Naive B cell (primary cell): ENCODE results near the gene XRCC5. TPM values are rescaled to one million over a fixed set of nuclear protein-coding genes. Genes with fewer than 3 reads are reported as not detected.
"Not testable (repeated sequence)": the region's sequence is repeated elsewhere in the genome, so short reads cannot be mapped to it uniquely, and the experiment has no call there.

ENCODE experiments used
- ATAC-seq, 2 donors: fragments of 150-1000 bp; cut with Tn5 transposase; 2 replicates each; pipeline ENCODE4 v1.10.0; 2021; ENCODE audit warnings: low read depth in 2 of 2, mild to moderate bottlenecking in 2 of 2, moderate library complexity in 2 of 2
- DNase-seq: peaks from one replicate; pipeline ENCODE4 v3.0.0; 2022
- H3K27ac Mint-ChIP-seq, 6 donors: one replicate each; pipeline ENCODE4 v1.8.0; 2020 to 2022; ENCODE audit warnings: mild to moderate bottlenecking in 6 of 6, mixed read lengths in 6 of 6, moderate library complexity in 5 of 6, inconsistent platforms in 2 of 6
- H3K27me3 Mint-ChIP-seq, 3 donors: one replicate each; pipeline ENCODE4 v1.8.0; 2021 to 2022; ENCODE audit warnings: mixed read lengths in 3 of 3, mild to moderate bottlenecking in 1 of 3
- H3K36me3 Mint-ChIP-seq, 2 donors: one replicate each; pipeline ENCODE4 v1.8.0; 2020 to 2022; ENCODE audit warnings: mixed read lengths in 2 of 2, inconsistent platforms in 1 of 2, mild to moderate bottlenecking in 1 of 2
- H3K4me1 Mint-ChIP-seq, 3 donors: one replicate each; pipeline ENCODE4 v1.8.0; 2020 to 2022; ENCODE audit warnings: mixed read lengths in 3 of 3, inconsistent platforms in 1 of 3, mild to moderate bottlenecking in 1 of 3, moderate library complexity in 1 of 3
- H3K4me3 Mint-ChIP-seq, 8 donors: one replicate each; pipeline ENCODE4 v1.8.0; 2020 to 2022; ENCODE audit warnings: mild to moderate bottlenecking in 8 of 8, mixed read lengths in 8 of 8, moderate library complexity in 8 of 8, inconsistent platforms in 2 of 8
- H3K9me3 Mint-ChIP-seq, 7 donors: one replicate each; pipeline ENCODE4 v1.8.0; 2020 to 2022; ENCODE audit warnings: mixed read lengths in 7 of 7, mild to moderate bottlenecking in 5 of 7, inconsistent platforms in 2 of 7, moderate library complexity in 1 of 7
- polyA plus RNA-seq, 6 donors: library from polyadenylated mRNA; unstranded; fragments of 300-500 nt; fragmentation: Illumina TruSeq; gene quantifications; one replicate each; pipeline ENCODE4 v1.2.3, GENCODE V29; 2021; ENCODE audit warnings: low read depth in 6 of 6

The XRCC5 gene
- polyA plus RNA-seq, 6 donors from 2014 or later, result 245 to 322 (median 271) TPM

GRCh38 chr2:216078776-216079175 is 30.4 kb upstream of the XRCC5 start:
- Mint-ChIP-seq H3K27me3 (no peaks in the 10 kb centered on the region), H3K36me3 (peaks cover 0 to 5% of the 10 kb centered on the region in 2 donors), H3K4me1 (peaks cover 30 to 47% (median 45%) of the 10 kb centered on the region in 3 donors), H3K9me3 (no peaks in the 10 kb centered on the region), H3K27ac (no peak overlapping the region), H3K4me3 (no peak overlapping the region)
- DNase-seq (no peak), ATAC-seq (no peak)

DNA sequence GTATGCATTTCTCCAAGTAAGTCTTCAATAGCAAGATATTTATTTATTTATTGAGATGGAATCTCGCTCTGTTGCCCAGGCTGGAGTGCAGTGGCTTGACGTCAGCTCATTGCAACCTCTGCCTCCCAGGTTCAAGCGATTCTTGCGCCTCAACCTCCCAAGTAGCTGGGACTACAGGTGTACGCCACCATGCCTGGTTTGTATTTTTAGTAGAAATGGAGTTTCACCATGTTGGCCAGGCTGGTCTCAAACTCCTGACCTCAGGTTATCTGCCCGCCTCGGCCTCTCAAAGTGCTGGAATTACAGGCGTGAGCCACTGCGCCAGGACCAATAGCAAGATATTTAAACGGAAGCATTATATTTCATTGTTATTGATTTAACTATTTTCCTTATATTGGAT is 29.1 kb upstream of the XRCC5 start:
- DNase-seq, H3K27me3 Mint-ChIP-seq, H3K36me3 Mint-ChIP-seq, ATAC-seq, H3K27ac Mint-ChIP-seq, H3K9me3 Mint-ChIP-seq: not testable (repeated sequence)
- Mint-ChIP-seq H3K4me3 (peak overlapping the region in 3 of 8 donors; percentile 29 to 95 (median 47)), H3K4me1 (peaks cover 33 to 49% (median 46%) of the 10 kb centered on the region in 3 donors)

DNA sequence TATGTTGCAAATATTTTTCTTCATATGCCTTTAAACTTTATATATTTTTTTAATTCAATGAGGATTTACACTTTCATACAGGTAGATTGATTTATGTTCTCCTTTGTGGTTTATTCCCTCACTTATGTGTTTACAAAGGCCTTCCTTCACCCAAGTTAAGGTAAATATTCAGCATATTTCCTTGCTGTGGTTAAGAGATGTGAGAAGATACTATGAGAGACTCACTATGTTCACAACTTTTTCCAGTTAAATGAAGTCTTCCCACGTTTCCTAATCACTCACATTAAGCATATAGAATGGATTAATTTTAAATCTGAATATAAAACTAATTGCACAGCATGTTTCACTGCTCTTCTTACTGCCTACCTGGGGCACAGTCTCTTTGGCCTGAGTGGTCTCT is 28.1 kb upstream of the XRCC5 start:
- Mint-ChIP-seq H3K4me3 (peak overlapping the region; percentile 91 to 97 (median 96)), H3K27ac (peak overlapping the region in 5 of 6 donors; percentile 83 to 95 (median 93)), H3K9me3 (no peaks in the 10 kb centered on the region), H3K36me3 (no peaks in the 10 kb centered on the region), H3K27me3 (no peaks in the 10 kb centered on the region), H3K4me1 (peaks cover 38 to 55% (median 45%) of the 10 kb centered on the region in 3 donors)
- ATAC-seq (no peak), DNase-seq (no peak)

- ATAC-seq, result peak; percentile 90
- Mint-ChIP-seq H3K36me3 (no peaks in the 10 kb centered on the region), H3K4me3 (peak within 1 kb of the TSS; percentile 91 to 97 (median 96)), H3K4me1 (peaks cover 38 to 55% (median 47%) of the 10 kb centered on the region in 3 donors), H3K27ac (peak within 1 kb of the TSS; percentile 88 to 97 (median 94)), H3K9me3 (no peaks in the 10 kb centered on the region), H3K27me3 (no peaks in the 10 kb centered on the region)
- DNase-seq, result peak; percentile 63
Observed at GRCh38 chr2:216081487-216082116, 27.5 kb upstream of the XRCC5 start, which contains the start of the genes PECR and TMEM169. PECR (minus strand) TSS chr2:216081809; CDS start chr2:216081741, 68 bp downstream. TMEM169 (plus strand) TSS chr2:216081919; CDS start chr2:216095964, 14,045 bp downstream.

DNA sequence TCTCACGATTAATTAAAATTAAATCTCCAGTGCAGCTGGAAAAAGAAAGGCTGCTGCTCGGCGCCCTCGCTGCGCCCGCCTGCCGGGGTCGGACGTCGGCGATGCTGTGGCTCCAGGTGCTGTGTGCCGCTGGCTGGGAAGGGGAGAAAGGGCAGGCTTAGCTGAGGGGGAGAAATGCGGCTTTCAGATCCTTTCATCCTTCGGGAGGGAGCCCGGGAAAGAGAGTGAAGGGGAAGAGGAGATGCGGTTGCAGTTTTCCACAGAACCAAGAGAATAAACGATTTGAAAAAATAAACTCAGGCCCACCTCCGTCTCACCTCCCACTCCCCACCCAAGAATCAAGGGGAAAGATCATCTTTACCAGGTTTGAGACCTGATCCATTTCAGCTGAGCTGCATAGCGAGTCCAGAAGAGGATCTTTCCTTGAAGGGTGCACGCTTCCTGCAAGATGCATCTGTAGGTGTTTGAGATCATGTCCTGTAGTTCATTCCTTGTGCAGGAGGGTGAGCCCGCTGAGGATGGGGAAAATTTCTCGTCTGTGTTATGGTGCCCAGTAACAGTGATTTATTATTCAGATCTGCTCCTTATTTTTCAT is 26.9 kb upstream of the XRCC5 start:
- peak overlapping the region; percentile 91 to 97 (median 96) for H3K4me3 Mint-ChIP-seq
- H3K36me3 Mint-ChIP-seq, result no peaks in the 10 kb centered on the region
- H3K9me3 Mint-ChIP-seq, result no peaks in the 10 kb centered on the region
- peak overlapping the region; percentile 88 to 97 (median 94) for H3K27ac Mint-ChIP-seq
- no peaks in the 10 kb centered on the region for H3K27me3 Mint-ChIP-seq
- peak in 1 of 2 donors; percentile 12 for ATAC-seq
- peaks cover 38 to 57% (median 52%) of the 10 kb centered on the region in 3 donors for H3K4me1 Mint-ChIP-seq
- no peak for DNase-seq

- Mint-ChIP-seq H3K36me3 (no peaks in the 10 kb centered on the region), H3K4me1 (peaks cover 38 to 57% (median 52%) of the 10 kb centered on the region in 3 donors), H3K27me3 (no peaks in the 10 kb centered on the region), H3K4me3 (peak overlapping the region; percentile 91 to 97 (median 96)), H3K9me3 (no peaks in the 10 kb centered on the region), H3K27ac (peak overlapping the region; percentile 69 to 97 (median 92))
- DNase-seq (peak; percentile 28), ATAC-seq (peak; percentile 26 to 31)
Observed at GRCh38 chr2:216082805-216083204, 26.3 kb upstream of the XRCC5 start.

GRCh38 chr2:216083464-216084281 is 25.5 kb upstream of the XRCC5 start:
- ATAC-seq (no peak), DNase-seq (no peak)
- Mint-ChIP-seq H3K4me3 (peak overlapping the region; percentile 53 to 97 (median 91)), H3K27me3 (peaks cover 0 to under 1% (median 0%) of the 10 kb centered on the region in 3 donors), H3K4me1 (peaks cover 38 to 57% (median 52%) of the 10 kb centered on the region in 3 donors), H3K27ac (peak overlapping the region in 5 of 6 donors; percentile 27 to 97 (median 93)), H3K36me3 (no peaks in the 10 kb centered on the region), H3K9me3 (no peaks in the 10 kb centered on the region)

GRCh38 chr2:216084547-216084946 is 24.6 kb upstream of the XRCC5 start:
- H3K9me3 Mint-ChIP-seq, result no peaks in the 10 kb centered on the region
- H3K27me3 Mint-ChIP-seq, result peaks cover 0 to 5% (median 0%) of the 10 kb centered on the region in 3 donors
- ATAC-seq (peak in 1 of 2 donors; percentile 15), DNase-seq (peak; percentile 12)
- H3K4me3 Mint-ChIP-seq, result peak overlapping the region; percentile 45 to 91 (median 76)
- peaks cover 42 to 57% (median 52%) of the 10 kb centered on the region in 3 donors for H3K4me1 Mint-ChIP-seq
- H3K27ac Mint-ChIP-seq, result peak overlapping the region; percentile 64 to 98 (median 91)
- no peaks in the 10 kb centered on the region for H3K36me3 Mint-ChIP-seq

DNA sequence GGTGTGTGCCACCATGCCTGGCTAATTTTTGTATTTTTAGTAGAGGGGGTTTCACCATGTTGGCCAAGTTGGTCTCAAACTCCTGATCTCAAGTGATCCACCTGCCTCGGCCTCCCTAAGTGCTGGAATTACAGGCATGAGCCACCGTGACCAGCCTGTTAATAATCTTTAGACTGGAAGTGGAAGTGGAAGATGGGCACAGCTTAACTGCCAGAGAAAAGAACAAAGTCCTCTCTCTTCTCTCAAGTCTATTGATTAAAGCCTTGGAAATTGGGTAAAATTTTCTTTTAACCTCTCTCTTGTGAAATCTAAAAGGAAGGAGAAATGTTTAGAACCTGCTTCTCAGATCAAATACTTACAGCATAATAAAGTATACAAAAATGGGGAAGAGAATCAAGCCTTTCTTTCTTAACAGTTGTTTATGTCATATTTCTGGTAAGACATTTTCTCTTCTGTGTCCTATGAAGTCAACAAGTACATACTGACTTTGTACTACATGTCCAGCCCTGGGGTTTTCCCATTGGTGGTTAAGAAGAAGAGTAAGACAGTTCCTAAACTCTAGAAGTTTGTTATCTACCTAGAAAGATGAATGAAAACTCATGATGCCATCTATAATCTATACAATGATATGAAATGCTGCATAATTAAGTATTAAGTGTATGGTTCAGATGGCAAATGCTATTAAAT is 22.8 kb upstream of the XRCC5 start:
- ATAC-seq, result no peak
- DNase-seq, result no peak
- peaks cover 36 to 43% (median 42%) of the 10 kb centered on the region in 3 donors for H3K4me1 Mint-ChIP-seq
- peak overlapping the region in 2 of 6 donors; percentile 13 to 20 for H3K27ac Mint-ChIP-seq
- no peaks in the 10 kb centered on the region for H3K36me3 Mint-ChIP-seq
- no peak overlapping the region for H3K4me3 Mint-ChIP-seq
- H3K27me3 Mint-ChIP-seq, result peaks cover 0 to 5% (median 0%) of the 10 kb centered on the region in 3 donors
- no peaks in the 10 kb centered on the region for H3K9me3 Mint-ChIP-seq

GRCh38 chr2:216090369-216090786 is 18.8 kb upstream of the XRCC5 start:
- peaks cover 4 to 7% (median 5%) of the 10 kb centered on the region in 3 donors for H3K4me1 Mint-ChIP-seq
- H3K27ac Mint-ChIP-seq, result no peak overlapping the region
- no peak for ATAC-seq
- H3K9me3 Mint-ChIP-seq, result no peaks in the 10 kb centered on the region
- no peak overlapping the region for H3K4me3 Mint-ChIP-seq
- no peak for DNase-seq
- H3K27me3 Mint-ChIP-seq, result peaks cover 0 to 9% (median 0%) of the 10 kb centered on the region in 3 donors
- no peaks in the 10 kb centered on the region for H3K36me3 Mint-ChIP-seq

GRCh38 chr2:216092646-216093045 is 16.5 kb upstream of the XRCC5 start:
- Mint-ChIP-seq H3K27me3 (peaks cover 5 to 9% (median 5%) of the 10 kb centered on the region in 3 donors), H3K27ac (no peak overlapping the region), H3K36me3 (no peaks in the 10 kb centered on the region), H3K4me3 (no peak overlapping the region), H3K4me1 (peaks cover 0 to 4% (median 0%) of the 10 kb centered on the region in 3 donors), H3K9me3 (no peaks in the 10 kb centered on the region)
- ATAC-seq (no peak), DNase-seq (no peak)

DNA sequence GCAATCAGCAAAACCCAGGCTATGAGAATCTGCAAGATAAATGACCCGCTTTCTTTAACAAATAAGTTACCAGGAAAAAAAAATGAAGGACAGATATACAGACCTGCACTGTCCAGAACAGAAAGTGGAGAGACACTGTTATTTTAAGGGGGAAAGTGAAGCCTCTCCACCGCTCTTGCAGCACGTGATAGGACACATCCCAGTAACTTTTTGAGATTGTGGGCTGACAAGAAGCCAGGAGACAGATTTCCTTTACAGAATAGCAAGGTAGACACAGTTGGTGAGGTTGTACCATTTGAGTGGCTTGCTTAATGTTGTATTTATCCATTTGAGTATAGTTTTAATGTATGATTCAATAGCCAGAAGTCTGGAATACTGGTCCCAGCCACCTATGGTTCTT is 14.4 kb upstream of the XRCC5 start:
- ATAC-seq (no peak), DNase-seq (no peak)
- Mint-ChIP-seq H3K4me3 (no peak overlapping the region), H3K27ac (no peak overlapping the region), H3K27me3 (peaks cover 4 to 5% (median 5%) of the 10 kb centered on the region in 3 donors), H3K9me3 (no peaks in the 10 kb centered on the region), H3K36me3 (peaks cover 0 to under 1% of the 10 kb centered on the region in 2 donors), H3K4me1 (no peaks in the 10 kb centered on the region)
